ENCODE results near the gene CD300A.

The CD300A gene

GRCh38 chr17:74466828-74467184, 372 bp downstream of the CD300A start:
- Histone ChIP-seq H3K27ac (no peak overlapping the region), H3K27me3 (ENCODE audit: insufficient read depth, low read depth, severe bottlenecking) (no peaks in the 10 kb centered on the region), H3K36me3 (no peaks in the 10 kb centered on the region), H3K4me3 (ENCODE audit: low read depth, low read length) (no peak overlapping the region), H3K9me3 (ENCODE audit: severe bottlenecking) (no peaks in the 10 kb centered on the region)
- no peak for DNase-seq
- no peak for TF ChIP-seq CTCF (IDR thresholded peaks at IDR 0.05; ENCODE audit: low read depth, low read length)

- no peaks in the 10 kb centered on the region for H3K9me3 ChIP-seq (ENCODE audit: severe bottlenecking)
- no peaks in the 10 kb centered on the region for H3K36me3 ChIP-seq
- DNase-seq = no peak
- H3K4me3 ChIP-seq (ENCODE audit: low read depth, low read length) = no peak overlapping the region
- no peak for TF ChIP-seq CTCF (IDR thresholded peaks at IDR 0.05; ENCODE audit: low read depth, low read length)
- no peak overlapping the region for H3K27ac ChIP-seq
- no peaks in the 10 kb centered on the region for H3K27me3 ChIP-seq (ENCODE audit: insufficient read depth, low read depth, severe bottlenecking)
Observed at GRCh38 chr17:74467221-74467951, 952 bp downstream of the CD300A start.

GRCh38 chr17:74471341-74471740, 4.9 kb downstream of the CD300A start:
- H3K27me3 ChIP-seq (ENCODE audit: insufficient read depth, low read depth, severe bottlenecking) = peaks cover 5% of the 10 kb centered on the region
- no peak overlapping the region for H3K27ac ChIP-seq
- DNase-seq = no peak
- H3K9me3 ChIP-seq (ENCODE audit: severe bottlenecking) = peaks cover 14% of the 10 kb centered on the region
- TF ChIP-seq CTCF (IDR thresholded peaks at IDR 0.05; ENCODE audit: low read depth, low read length) = no peak
- H3K36me3 ChIP-seq = no peaks in the 10 kb centered on the region
- H3K4me3 ChIP-seq (ENCODE audit: low read depth, low read length) = no peak overlapping the region

GRCh38 chr17:74472890-74473289, 6.5 kb downstream of the CD300A start:
- TF ChIP-seq CTCF (IDR thresholded peaks at IDR 0.05; ENCODE audit: low read depth, low read length) = no peak
- H3K9me3 ChIP-seq (ENCODE audit: severe bottlenecking) = peaks cover 21% of the 10 kb centered on the region
- H3K4me3 ChIP-seq (ENCODE audit: low read depth, low read length) = no peak overlapping the region
- DNase-seq = no peak
- peaks cover 15% of the 10 kb centered on the region for H3K27me3 ChIP-seq (ENCODE audit: insufficient read depth, low read depth, severe bottlenecking)
- H3K27ac ChIP-seq = no peak overlapping the region
- no peaks in the 10 kb centered on the region for H3K36me3 ChIP-seq

GRCh38 chr17:74473294-74473693, 6.9 kb downstream of the CD300A start:
- Histone ChIP-seq H3K9me3 (ENCODE audit: severe bottlenecking) (peaks cover 21% of the 10 kb centered on the region), H3K36me3 (no peaks in the 10 kb centered on the region), H3K4me3 (ENCODE audit: low read depth, low read length) (no peak overlapping the region), H3K27ac (no peak overlapping the region), H3K27me3 (ENCODE audit: insufficient read depth, low read depth, severe bottlenecking) (peaks cover 19% of the 10 kb centered on the region)
- no peak for TF ChIP-seq CTCF (IDR thresholded peaks at IDR 0.05; ENCODE audit: low read depth, low read length)
- DNase-seq = no peak
